H9 (cell line): ENCODE measurements around the gene ERC2. TPM values are rescaled to one million over a fixed set of nuclear protein-coding genes. Genes with fewer than 3 reads are reported as not detected.

ENCODE experiments used
- DNase-seq: peaks from one replicate; pipeline ENCODE4 v3.0.0-alpha.2; 2017
- H2AFZ ChIP-seq: one replicate; pipeline ENCODE4 v1.6.1; 2013; ENCODE audit warnings: mild to moderate bottlenecking, low read length, control low read depth, moderate library complexity
- H2AK5ac ChIP-seq: 2 replicates; pipeline ENCODE4 v1.6.1; 2013; ENCODE audit warnings: low read length, control low read depth, mixed read lengths; ENCODE audit not compliant: insufficient read length
- H2BK120ac ChIP-seq: one replicate; pipeline ENCODE4 v1.6.1; 2013; ENCODE audit warnings: low read depth, mild to moderate bottlenecking, low read length, control low read depth, inconsistent platforms; ENCODE audit not compliant: poor library complexity, severe bottlenecking
- H2BK12ac ChIP-seq: 2 replicates; pipeline ENCODE4 v1.6.1; 2013; ENCODE audit warnings: low read length, control low read depth, mixed read lengths, low read depth; ENCODE audit not compliant: insufficient read length
- H2BK15ac ChIP-seq: 2 replicates; pipeline ENCODE4 v1.6.1; 2013; ENCODE audit warnings: low read depth, low read length, control low read depth
- H2BK20ac ChIP-seq: one replicate; pipeline ENCODE4 v1.6.1; 2013; ENCODE audit warnings: low read depth, mild to moderate bottlenecking, low read length, control low read depth, inconsistent platforms; ENCODE audit not compliant: poor library complexity, severe bottlenecking
- H2BK5ac ChIP-seq: 2 replicates; pipeline ENCODE4 v1.6.1; 2013; ENCODE audit warnings: low read length, control low read depth, mixed read lengths; ENCODE audit not compliant: insufficient read length
- H3K14ac ChIP-seq: 2 replicates; pipeline ENCODE4 v1.6.1; 2013; ENCODE audit warnings: low read length, control low read depth; ENCODE audit not compliant: insufficient read depth
- H3K18ac ChIP-seq: 2 replicates; pipeline ENCODE4 v1.6.1; 2013; ENCODE audit warnings: low read depth, mild to moderate bottlenecking, mixed read lengths, low read length, control low read depth; ENCODE audit not compliant: insufficient read length
- H3K23ac ChIP-seq: 2 replicates; pipeline ENCODE4 v1.6.1; 2013; ENCODE audit warnings: low read length, control low read depth, mixed read lengths, low read depth; ENCODE audit not compliant: insufficient read length
- H3K23me2 ChIP-seq: 2 replicates; pipeline ENCODE4 v1.6.1; 2013; ENCODE audit warnings: low read depth, mild to moderate bottlenecking, mixed read lengths, low read length, control low read depth; ENCODE audit not compliant: insufficient read length, poor library complexity, severe bottlenecking
- H3K27ac ChIP-seq: 2 replicates; pipeline ENCODE4 v1.5.1; 2013; ENCODE audit warnings: low read length, control low read depth, mixed read lengths, low read depth; ENCODE audit not compliant: insufficient read length
- H3K27me3 ChIP-seq: 2 replicates; pipeline ENCODE4 v1.6.1; 2013; ENCODE audit warnings: low read length, control low read depth, inconsistent platforms; ENCODE audit not compliant: insufficient read depth
- H3K4ac ChIP-seq: 2 replicates; pipeline ENCODE4 v1.6.1; 2013; ENCODE audit warnings: low read depth, mild to moderate bottlenecking, control low read depth, inconsistent platforms, low read length, moderate library complexity
- H3K4me1 ChIP-seq: 2 replicates; pipeline ENCODE4 v1.6.1; 2013; ENCODE audit warnings: low read length, control low read depth, inconsistent platforms; ENCODE audit not compliant: insufficient read depth
- H3K4me2 ChIP-seq: 2 replicates; pipeline ENCODE4 v1.6.1; 2013; ENCODE audit warnings: low read length, control low read depth, mixed read lengths; ENCODE audit not compliant: insufficient read length, insufficient read depth
- H3K56ac ChIP-seq: 2 replicates; pipeline ENCODE4 v1.6.1; 2013; ENCODE audit warnings: low read depth, mild to moderate bottlenecking, mixed read lengths, low read length, control low read depth; ENCODE audit not compliant: insufficient read length
- H3K79me1 ChIP-seq: 2 replicates; pipeline ENCODE4 v1.6.1; 2013; ENCODE audit warnings: low read depth, mild to moderate bottlenecking, moderate library complexity, low read length, control low read depth, inconsistent platforms; ENCODE audit not compliant: insufficient read depth, poor library complexity, severe bottlenecking
- H3K79me2 ChIP-seq: 2 replicates; pipeline ENCODE4 v1.6.1; 2013; ENCODE audit warnings: low read length, control low read depth, inconsistent platforms; ENCODE audit not compliant: insufficient read depth
- H3K9ac ChIP-seq: 2 replicates; pipeline ENCODE4 v1.6.1; 2013; ENCODE audit warnings: low read length, control low read depth, mixed read lengths; ENCODE audit not compliant: insufficient read length; ENCODE audit errors: extremely low read depth
- H3K9me3 ChIP-seq: one replicate; pipeline ENCODE4 v1.6.1; 2013; ENCODE audit warnings: low read depth, low read length, inconsistent platforms; ENCODE audit not compliant: control insufficient read depth
- H3T11ph ChIP-seq: one replicate; pipeline ENCODE4 v1.6.1; 2013; ENCODE audit warnings: mild to moderate bottlenecking, low read length, control low read depth, inconsistent platforms
- H4K20me1 ChIP-seq: one replicate; pipeline ENCODE4 v1.6.1; 2013; ENCODE audit not compliant: control insufficient read depth, insufficient read length, insufficient read depth
- H4K5ac ChIP-seq: 2 replicates; pipeline ENCODE4 v1.6.1; 2013; ENCODE audit warnings: low read depth, mild to moderate bottlenecking, mixed read lengths, low read length, control low read depth; ENCODE audit not compliant: insufficient read length
- H4K8ac ChIP-seq: replicated peaks from 2 replicates; pipeline ENCODE4 v1.6.1; 2013; ENCODE audit warnings: low read length, control low read depth, mixed read lengths, low read depth; ENCODE audit not compliant: insufficient read length
- H4K91ac ChIP-seq: 2 replicates; pipeline ENCODE4 v1.6.1; 2013; ENCODE audit warnings: low read depth, mild to moderate bottlenecking, moderate library complexity, mixed read lengths, low read length, control low read depth; ENCODE audit not compliant: insufficient read length
- H3K27ac Mint-ChIP-seq, 3 experiments: 2 replicates in 2 of 3; 3 replicates in 1 of 3; pipeline ENCODE4 v1.8.0; 2020 to 2021; ENCODE audit warnings: mixed read lengths in 3 of 3, mild to moderate bottlenecking in 1 of 3, moderate library complexity in 1 of 3
- H3K27me3 Mint-ChIP-seq: 2 replicates; pipeline ENCODE4 v1.8.0; 2021; ENCODE audit warnings: low read depth, mild to moderate bottlenecking, moderate library complexity, mixed read lengths
- H3K36me3 Mint-ChIP-seq, 3 experiments: 2 replicates in 2 of 3; 3 replicates in 1 of 3; pipeline ENCODE4 v1.8.0; 2020 to 2021; ENCODE audit warnings: low read depth in 3 of 3, mixed read lengths in 3 of 3; ENCODE audit not compliant: insufficient read depth in 1 of 3
- H3K4me1 Mint-ChIP-seq, 2 experiments: 2 replicates each; pipeline ENCODE4 v1.8.0; 2020; ENCODE audit warnings: mixed read lengths in 2 of 2
- H3K4me3 Mint-ChIP-seq, 2 experiments: 2 replicates in 1 of 2; 3 replicates in 1 of 2; pipeline ENCODE4 v1.8.0; 2020 to 2021; ENCODE audit warnings: mild to moderate bottlenecking in 2 of 2, mixed read lengths in 2 of 2, moderate library complexity in 1 of 2
- H3K9me3 Mint-ChIP-seq, 2 experiments: 2 replicates in 1 of 2; 3 replicates in 1 of 2; pipeline ENCODE4 v1.8.0; 2020; ENCODE audit warnings: mild to moderate bottlenecking in 2 of 2, mixed read lengths in 2 of 2, moderate library complexity in 1 of 2
- CTCF ChIP-seq: fragments of 200-600 bp; sonication (generic); conservative IDR thresholded peaks from 3 replicates; pipeline ENCODE4 v1.8.0; 2021; ENCODE audit warnings: antibody characterized with exemption, mild to moderate bottlenecking
- WGBS: extraction: QIAGEN DNeasy Blood & Tissue Kit; methylation state at CpG from one replicate; pipeline ENCODE4 v1.1.7; 2013; ENCODE audit warnings: missing lambda C conversion rate, low lambda C conversion rate, mixed read lengths; ENCODE audit not compliant: insufficient read length; ENCODE audit errors: extremely low coverage; 5-methylcytosine and 5-hydroxymethylcytosine counted together
- total RNA-seq: library from RNA; stranded (reverse); gene quantifications from 2 replicates; pipeline ENCODE4 v1.2.1, GENCODE V29; 2021

The ERC2 gene
- total RNA-seq, 1 experiment from 2014 or later, result 15.4 TPM

DNA sequence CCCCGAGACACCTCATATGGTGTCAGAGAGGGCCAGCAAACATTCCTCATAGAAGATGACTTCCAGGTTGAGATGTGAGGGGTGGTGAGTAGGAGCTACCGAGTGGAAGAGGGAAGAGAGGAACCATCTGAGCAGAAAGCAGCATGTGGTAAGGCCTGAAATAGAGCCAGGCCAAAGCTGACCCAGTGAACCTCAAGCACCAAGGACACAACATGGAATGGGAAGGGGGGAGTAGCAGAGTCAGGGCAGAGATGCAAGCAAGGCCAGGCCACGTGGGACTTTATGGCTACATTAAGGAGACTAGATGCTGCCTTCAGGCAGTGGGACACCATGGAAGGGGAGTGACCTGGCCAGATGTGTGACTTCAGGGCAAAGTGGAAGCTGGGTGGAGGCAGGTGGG lies 942.8 kb downstream of the ERC2 start:
- H2AFZ ChIP-seq, result no peak overlapping the region
- no peak overlapping the region for H3K4me3 Mint-ChIP-seq
- H3K79me1 ChIP-seq, result no peaks in the 10 kb centered on the region
- H3K23me2 ChIP-seq, result no peaks in the 10 kb centered on the region
- H3K4ac ChIP-seq, result no peak overlapping the region
- H3K9me3 ChIP-seq, result no peaks in the 10 kb centered on the region
- no peak overlapping the region for H2BK20ac ChIP-seq
- no peak overlapping the region for H3K9ac ChIP-seq
- no peak overlapping the region for H3K27ac Mint-ChIP-seq
- H3K9me3 Mint-ChIP-seq, result no peaks in the 10 kb centered on the region
- no peak overlapping the region for H4K91ac ChIP-seq
- WGBS, result no CpG with 5 or more reads among the region's 3 CpGs
- no peak overlapping the region for H3K56ac ChIP-seq
- no peaks in the 10 kb centered on the region; a peak in 1 of 7 replicates for H3K36me3 Mint-ChIP-seq
- H3K27me3 ChIP-seq, result no peaks in the 10 kb centered on the region
- no peak overlapping the region for H3K18ac ChIP-seq
- H2BK5ac ChIP-seq, result no peak overlapping the region
- no peak overlapping the region for H2BK120ac ChIP-seq
- H3K14ac ChIP-seq, result no peak overlapping the region
- DNase-seq, result no peak
- no peak overlapping the region for H2BK12ac ChIP-seq
- H3K4me2 ChIP-seq, result no peak overlapping the region
- no peak overlapping the region for H4K5ac ChIP-seq
- no peak overlapping the region for H3T11ph ChIP-seq
- peaks cover 31 to 38% of the 10 kb centered on the region in 2 experiments for H3K4me1 Mint-ChIP-seq
- no peak overlapping the region for H3K23ac ChIP-seq
- no peak overlapping the region for H2BK15ac ChIP-seq
- no peak overlapping the region for H4K8ac ChIP-seq
- peaks cover 17% of the 10 kb centered on the region for H3K4me1 ChIP-seq
- H3K27me3 Mint-ChIP-seq, result no peaks in the 10 kb centered on the region; the same call in 1 of the 2 replicates
- no peak overlapping the region for H3K27ac ChIP-seq
- H3K79me2 ChIP-seq, result no peaks in the 10 kb centered on the region
- H2AK5ac ChIP-seq, result no peak overlapping the region
- no peaks in the 10 kb centered on the region for H4K20me1 ChIP-seq
- TF ChIP-seq CTCF, result no peak
